HG02885 (cell line): Measurements from ENCODE around the gene ZRANB1.
"Not testable (repeated sequence)": the region's sequence is repeated elsewhere in the genome, so short reads cannot be mapped to it uniquely, and the experiment has no call there.

Experiments
- ATAC-seq: cut with Tn5 transposase; IDR thresholded peaks from one replicate; pipeline ENCODE4 v1.9.1; 2021; ENCODE audit warnings: mild to moderate bottlenecking; ENCODE audit not compliant: unreplicated experiment, poor library complexity

The ZRANB1 gene

GRCh38 chr10:124941823-124942222, at the start of gene ZRANB1:
Gene ZRANB1 (plus strand): TSS chr10:124942123. CDS start chr10:124942494, 371 bp downstream.
- no peak for ATAC-seq

GRCh38 chr10:124892905-124893304, 49.0 kb upstream of the ZRANB1 start:
- ATAC-seq: no peak

GRCh38 chr10:124894569-124895215, 47.2 kb upstream of the ZRANB1 start:
- ATAC-seq: no peak

DNA sequence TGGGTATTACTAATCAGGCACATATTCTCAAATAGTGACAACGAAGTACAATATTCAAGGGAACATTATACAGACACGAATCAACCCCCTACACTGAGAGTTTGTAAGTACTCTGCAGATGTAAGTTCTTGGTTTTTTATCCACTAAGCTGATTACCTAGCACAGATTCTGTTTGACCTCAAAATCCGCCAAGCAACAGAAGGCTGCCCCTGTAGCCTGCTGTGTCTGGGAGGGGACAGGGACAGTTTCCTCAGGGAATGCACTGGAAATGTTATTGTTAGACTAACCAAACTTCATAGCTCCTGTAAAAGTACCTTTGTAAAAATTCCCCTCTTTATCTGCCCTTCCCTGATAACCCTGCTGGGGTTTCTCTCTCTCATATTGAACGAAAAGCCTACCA, 45.2 kb upstream of the ZRANB1 start:
- no peak for ATAC-seq

GRCh38 chr10:124898471-124898870, 43.5 kb upstream of the ZRANB1 start:
- no peak for ATAC-seq

- ATAC-seq: no peak
Observed at GRCh38 chr10:124899151-124899550, 42.8 kb upstream of the ZRANB1 start.

DNA sequence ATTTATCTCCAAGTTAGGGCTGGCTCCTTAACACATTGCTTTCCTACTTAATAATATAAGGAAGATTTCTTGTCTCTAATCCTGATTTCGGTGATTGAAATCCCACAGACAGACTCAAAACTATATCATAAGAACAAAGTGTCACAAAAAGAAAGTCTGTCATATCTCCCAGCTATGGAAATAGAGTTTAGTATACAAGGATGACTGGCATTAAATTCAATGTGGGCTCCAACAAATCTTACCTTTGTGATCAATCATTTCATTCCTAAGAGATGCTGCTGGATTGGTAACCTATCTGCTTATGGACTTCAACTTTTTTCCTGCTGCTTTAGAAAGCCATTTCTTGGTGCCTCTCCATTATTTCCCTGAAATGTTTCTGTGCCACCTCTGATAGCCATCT, 39.5 kb upstream of the ZRANB1 start:
- ATAC-seq: no peak

- ATAC-seq: no peak
Observed at GRCh38 chr10:124903111-124903510, 38.8 kb upstream of the ZRANB1 start.

DNA sequence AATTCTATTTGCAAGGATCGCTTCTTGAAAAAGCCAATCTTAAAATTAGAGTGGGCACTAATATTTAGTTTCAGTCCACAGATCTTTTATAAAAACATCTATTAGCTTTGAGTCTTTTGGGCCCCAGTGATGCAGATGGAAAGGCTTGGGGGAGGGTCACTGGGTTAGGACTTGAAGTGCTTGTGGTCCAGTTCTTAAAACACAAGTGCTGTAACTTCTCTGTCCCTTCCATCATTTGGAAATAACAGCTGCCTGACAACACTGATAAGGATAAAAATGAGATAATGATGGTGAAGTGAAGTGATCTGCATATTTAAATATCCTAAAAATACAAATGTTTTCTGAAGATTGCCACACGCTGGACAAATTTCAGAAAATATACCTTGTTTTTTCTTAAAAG, 37.1 kb upstream of the ZRANB1 start:
- no peak for ATAC-seq

DNA sequence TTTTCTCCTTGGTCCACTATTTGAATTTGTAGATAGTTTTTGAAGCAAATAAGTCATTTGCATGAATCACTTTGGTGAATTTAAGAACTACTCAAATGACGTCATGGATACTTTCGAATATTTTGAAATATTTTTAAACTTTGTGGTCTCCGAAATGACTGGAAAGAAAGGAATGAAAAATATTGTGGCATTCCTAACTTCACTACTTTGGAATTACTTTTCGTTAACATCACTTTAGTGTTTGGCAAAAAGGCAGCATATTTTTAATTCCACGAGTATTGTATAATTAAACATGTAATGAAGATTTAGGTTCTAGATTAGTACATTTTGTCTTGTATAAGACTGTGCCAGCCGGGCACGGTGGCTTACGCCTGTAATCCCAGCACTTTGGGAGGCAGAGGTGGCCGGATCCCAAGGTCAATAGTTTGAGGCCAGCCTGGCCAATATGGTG, 35.3 kb upstream of the ZRANB1 start:
- ATAC-seq: no peak

DNA sequence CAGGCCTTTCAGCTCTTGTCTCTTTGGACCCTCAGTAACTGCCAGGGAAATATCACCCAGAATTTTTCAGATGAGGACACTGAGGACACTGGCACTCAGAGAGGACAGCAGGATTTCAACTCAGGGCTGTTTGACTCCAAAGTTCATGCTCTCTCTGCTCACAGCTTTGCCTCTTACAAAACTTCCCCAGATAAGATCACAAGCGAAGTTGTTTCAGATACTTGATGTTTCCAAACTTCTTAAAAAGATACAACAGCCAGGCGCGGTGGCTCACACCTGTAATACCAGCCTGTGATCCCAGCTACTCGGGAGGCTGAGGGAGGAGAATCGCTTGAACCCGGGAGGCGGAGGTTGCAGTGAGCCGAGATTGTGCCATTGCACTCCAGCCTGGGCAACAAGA, 32.4 kb upstream of the ZRANB1 start:
- no peak for ATAC-seq

DNA sequence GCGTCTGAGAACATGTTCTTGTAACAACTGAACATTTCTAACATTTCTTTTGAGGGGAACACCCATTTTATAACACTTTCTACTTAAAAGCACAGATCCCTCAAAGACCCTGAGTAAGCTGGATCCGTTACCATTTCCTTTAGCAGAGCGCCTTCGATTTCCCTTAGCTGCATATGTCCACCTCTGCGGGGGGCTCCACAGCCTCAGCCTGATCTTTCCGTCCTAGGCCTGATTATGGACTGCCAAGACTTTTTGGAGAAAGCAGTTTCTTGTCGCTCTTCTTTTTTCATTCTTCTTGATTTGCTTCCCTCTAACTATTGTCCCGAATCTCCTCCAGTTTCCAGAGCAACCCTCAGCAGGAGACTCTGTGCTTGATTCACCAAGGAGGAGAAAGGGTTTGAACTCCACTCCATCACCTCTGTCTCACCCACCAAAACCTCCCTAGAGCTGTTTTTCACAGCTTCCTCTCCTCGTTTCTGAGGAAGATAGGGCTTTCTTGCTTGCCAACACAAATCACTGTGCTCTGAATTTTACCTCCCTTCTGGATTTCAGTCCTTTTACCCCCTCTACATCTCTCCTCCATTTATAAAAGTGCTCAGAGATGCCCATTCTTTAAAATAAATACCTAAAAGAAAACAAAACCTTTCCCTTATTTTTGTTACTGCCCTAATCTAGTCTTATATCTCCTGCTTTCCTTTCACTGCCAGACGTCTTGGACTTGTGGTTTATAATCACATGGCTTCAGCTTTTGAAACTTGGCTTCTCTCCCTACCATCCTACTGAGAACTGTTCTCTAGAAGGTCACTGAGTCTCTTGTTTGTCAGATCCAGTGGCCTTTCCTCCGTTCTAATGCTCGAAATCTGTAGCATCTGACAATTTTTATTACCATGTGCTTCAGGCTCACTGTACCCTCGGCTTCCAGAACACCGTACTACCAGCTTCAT, 30.5 kb upstream of the ZRANB1 start:
- no peak for ATAC-seq

DNA sequence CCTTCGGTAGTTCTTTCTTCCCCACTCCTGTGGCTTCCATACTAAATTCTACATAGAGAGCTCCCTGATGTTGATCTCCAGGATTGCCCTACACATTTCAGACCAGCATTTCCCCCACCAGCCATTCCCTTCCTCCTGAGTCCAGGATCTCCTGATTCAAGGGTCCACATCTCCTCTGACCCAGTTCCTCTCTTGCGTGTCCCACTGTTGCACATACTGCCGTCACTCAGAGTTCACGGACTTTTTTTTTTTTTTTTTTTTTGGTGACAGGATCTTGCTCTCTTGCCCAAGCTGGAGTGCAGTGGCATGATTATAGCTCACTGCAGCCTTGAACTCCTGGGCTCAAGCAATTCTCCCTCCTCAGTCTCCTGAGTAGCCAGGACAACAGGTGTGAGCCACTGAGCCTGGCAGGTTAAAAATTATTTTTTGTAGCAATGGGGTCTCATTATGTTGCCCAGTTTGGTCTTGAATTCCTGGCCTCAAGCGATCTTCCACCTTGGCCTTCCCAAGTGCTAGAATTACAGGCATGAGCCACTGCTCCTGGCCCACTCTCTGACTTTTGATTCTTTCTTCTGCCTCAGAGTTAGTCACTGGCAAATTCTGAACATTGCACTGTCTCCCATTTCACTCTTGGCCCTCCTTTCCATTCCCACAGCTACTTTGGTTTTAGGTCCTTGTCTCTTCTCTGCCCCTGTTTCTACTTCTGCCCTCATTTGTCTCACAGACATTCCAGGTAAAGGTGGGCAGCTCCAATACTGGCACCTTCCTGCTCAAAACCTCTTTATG, 29.6 kb upstream of the ZRANB1 start:
- no peak for ATAC-seq

- no peak for ATAC-seq
Observed at GRCh38 chr10:124913167-124913566, 28.8 kb upstream of the ZRANB1 start.

- ATAC-seq: not testable (repeated sequence)
Observed at GRCh38 chr10:124914398-124914797, 27.5 kb upstream of the ZRANB1 start.

- ATAC-seq: no peak
Observed at GRCh38 chr10:124916098-124916584, 25.8 kb upstream of the ZRANB1 start.

- peak; percentile 96 for ATAC-seq
Observed at GRCh38 chr10:124916585-124917427, 25.1 kb upstream of the ZRANB1 start.

- ATAC-seq: peak; percentile 0
Observed at GRCh38 chr10:124917428-124918190, 24.3 kb upstream of the ZRANB1 start.
